ENCODE measurements around the gene NPM3.

Gene NPM3, protein sequence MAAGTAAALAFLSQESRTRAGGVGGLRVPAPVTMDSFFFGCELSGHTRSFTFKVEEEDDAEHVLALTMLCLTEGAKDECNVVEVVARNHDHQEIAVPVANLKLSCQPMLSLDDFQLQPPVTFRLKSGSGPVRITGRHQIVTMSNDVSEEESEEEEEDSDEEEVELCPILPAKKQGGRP

DNA sequence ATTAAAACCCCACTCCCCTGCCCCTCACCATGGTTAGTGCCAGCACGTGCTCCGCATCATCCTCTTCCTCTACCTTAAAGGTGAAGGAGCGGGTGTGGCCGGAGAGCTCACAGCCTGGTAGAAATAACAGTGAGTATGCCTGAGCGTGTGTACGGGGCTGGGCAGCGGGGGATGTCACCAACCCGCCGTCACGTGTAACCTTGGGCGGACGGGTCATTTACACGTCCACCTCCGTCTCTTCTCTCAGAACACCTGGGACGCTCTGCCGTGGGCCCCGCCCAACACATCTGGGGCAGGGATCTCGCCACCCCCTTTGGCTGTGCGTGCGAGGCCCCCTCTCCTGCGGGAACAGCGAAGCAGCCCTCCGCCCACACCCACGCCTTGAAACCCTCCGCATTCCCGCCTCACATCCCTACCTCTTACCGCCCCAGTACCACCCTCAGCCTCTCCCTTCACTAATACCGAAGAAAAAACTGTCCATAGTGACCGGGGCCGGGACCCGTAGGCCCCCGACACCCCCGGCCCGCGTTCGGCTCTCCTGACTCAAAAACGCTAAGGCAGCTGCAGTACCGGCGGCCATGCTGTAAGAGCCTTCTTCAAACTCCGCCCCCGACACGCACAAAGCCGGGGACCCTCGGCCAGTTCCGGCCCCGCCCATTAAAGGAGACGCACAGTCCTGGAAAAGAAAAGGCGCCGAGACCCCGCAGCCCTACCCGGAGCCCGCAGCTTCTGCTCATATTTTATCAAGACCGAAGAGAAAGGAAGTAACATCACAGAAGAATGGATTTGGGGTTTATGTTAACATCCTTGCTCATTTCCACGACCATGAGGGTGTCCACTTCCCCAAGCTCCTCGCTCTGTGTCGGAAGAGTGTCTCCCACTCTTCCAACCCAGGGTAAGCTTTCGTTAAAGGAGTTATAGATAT is at the start of gene NPM3:
NPM3 (minus strand) TSS at position 636 of the 925 bp plus-strand sequence; CDS start at position 580, 56 bp downstream.
- DNase-seq (ENCODE audit: low read depth), result peak; percentile 76

DNA sequence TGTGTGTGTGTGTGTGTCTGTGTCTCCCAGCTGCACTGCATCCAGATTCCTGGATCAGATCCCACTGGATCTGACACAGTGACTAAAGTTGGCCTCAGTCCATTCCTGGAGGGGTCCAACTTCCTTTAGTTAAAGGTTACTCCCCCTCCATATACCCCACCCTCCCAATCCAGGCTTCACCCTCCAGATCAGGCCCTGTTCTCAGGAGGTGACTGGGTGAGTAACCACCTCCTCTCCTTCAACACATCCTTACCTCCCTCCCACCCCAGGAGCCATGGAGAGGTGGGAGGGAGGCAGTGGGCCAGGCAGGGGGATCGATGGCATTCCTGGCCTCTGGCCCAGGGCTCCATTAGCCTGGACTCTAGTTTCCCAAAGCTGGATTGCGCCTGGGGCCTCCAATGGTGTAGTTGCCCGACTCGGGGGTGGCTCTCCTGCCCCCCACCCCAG is 49.1 kb upstream of the NPM3 start:
- no peak for DNase-seq (ENCODE audit: low read depth)

DNA sequence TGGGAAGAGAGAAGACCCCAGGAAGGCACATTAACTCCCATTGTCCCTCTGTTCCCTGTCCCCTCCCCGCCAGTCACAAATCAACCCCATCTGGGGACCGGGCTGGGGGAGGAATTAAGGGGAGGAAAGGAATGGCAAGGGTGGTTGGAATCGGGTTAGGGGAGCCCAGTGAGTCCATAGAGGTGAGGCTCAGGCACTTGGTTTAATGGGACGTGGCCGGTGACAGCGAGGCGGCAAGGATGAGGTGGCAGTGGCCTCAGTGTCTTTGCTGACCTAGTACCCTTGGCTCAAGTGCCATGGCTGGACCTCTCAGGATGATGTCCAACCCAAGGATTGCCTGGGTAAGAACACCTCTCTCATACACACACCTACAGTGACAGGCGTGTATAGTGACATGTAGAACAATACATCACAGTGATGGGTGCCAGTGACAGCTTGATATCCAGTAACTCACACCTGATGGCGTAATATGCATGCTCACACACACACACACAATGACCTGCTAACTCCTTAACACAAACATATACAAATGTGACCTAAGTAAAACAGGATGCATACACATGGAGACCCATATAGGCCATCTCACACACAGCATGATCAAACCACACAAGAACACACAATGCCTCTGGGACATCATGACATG is 48.0 kb upstream of the NPM3 start:
- DNase-seq (ENCODE audit: low read depth), result no peak

DNA sequence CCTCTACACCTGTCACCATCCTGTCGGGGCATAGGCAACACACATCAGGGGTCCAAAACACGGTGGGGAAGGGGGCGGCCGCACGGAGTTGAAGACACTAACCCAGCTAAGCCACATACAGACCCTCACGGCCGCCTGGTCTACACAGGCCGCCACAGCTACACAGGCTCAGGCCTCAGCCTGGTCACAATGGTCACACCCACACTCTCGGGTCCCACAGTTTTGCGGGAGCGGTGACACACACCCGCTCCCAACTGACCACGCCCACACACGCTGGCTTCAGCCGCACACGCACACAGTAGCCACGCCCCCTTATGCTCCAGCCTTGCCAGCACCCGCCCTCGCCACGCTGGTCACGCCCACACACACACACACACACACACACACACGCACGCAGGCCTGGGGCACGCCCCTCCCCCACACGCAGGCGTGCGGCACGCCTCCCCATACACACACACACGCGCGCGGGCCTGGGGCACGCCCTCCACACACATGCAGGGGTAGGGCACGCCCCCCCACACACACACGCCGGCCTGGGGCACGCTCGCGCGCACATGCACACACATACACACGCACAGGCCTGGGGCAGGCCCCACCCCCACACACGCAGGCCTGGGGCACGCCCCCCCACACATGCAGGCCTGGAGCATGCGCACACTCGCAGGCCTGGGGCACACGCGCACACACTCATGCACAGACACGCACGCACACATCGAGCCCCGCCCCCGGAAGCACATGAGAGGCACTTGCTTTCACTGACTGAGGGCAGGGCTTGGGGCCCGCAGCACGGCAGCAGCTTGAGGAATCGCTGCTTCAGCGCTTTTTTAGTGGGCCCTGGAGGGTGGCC is 47.3 kb upstream of the NPM3 start:
- DNase-seq (ENCODE audit: low read depth), result peak; percentile 91

DNA sequence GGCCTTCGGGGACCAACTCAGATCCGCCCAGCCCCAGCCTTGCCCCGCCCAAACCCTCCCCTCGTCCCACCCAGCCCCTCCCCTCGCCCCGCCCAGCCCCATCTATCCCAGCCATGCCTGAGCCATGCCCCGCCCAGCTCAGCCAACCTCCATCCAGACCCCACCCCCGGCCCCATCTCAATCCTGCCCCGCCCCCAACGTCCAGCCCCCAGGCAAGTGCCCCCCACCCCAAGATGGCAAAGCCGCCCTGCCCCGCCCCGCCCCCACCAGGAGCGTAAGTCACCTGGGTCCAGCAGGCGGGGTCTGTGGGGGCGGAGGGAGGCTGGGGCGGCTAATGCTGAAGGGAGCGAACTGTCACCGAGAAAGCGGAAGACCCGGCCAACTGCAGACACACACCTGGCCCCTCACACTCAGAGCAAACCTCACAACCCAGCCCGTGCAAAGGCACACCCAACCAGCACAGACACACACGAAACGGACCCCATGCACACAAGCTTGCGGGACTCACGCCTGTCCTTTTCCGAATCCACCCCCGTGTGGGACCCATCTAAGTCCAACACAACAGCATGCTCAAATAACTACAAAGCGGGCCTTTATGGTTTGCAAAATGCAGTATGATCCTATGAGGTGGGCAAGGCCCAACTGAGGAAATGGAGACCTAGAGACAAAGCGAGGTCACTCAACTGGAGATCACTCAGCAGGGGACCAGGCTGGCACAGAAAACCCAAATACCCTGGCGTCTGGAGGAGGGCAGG is 46.5 kb upstream of the NPM3 start:
- peak; percentile 50 for DNase-seq (ENCODE audit: low read depth)

DNA sequence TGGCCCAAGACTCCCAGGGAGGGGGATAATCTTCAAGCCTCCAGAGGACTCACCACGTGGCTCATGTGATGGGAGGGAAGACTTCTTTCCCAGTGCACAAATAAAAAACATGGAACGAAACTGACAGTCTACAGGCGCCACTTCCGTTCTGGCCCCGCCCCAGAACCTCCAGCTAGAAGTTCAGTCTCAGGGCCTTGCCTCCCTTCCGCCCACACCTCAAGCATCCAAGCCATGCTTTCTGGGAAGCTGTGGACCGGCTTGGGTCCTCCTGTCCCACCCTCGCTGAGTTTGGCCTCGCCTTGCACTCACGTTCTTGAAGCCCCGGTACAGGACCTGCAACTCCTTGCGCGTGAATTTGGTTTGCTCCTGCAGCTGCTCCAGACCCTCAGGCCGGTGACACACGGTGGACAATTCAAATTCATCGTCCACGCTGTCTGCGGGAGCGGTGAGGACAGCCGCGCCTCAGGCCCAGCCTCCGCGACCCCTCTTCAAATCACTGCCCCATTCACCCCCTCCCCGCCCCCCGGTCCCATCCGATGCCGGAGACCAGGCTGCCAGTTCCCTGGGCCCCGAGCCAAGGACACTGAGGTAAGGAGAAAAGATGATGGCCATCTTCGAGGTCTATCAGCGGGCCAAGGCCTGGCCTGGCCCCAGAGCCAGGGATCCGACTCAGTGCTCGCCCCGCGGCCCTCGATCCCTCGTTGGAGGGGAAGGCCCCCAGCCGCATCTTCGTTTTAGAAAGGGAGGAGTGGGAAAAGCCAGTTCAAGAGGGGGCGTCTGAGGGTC is 45.7 kb upstream of the NPM3 start:
- DNase-seq (ENCODE audit: low read depth), result no peak

DNA sequence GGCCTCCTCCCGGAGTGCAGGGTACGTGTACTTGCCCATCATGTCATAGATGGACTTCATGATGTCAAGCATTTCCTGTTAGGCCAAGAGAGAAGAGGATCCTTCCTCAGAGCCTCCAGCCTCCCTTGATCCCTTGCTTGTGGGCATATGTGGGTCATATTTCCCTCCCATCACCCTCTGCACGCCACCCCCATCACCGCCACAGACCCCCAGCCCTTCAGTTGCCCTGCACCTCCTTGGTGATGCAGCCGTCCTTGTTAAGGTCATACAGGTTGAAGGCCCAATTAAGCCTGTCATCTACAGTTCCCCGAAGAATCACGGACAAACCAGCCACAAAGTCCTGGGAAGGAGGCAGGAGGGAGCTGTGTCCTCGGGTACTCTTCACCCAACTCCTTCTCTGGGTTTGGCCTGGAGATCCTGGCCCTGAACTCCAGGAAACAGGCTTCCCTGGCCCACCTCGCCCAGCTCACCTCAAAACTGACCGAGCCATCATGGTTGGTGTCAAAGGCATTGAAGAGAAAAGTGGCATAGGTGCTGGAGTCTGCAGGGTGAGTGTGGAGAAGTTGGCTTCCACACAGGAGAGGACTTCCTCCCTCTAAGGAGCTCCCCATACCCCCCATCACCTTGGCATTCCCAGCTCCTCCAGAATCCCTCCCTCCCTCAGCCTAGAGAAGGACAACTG is 44.8 kb upstream of the NPM3 start:
- no peak for DNase-seq (ENCODE audit: low read depth)

DNA sequence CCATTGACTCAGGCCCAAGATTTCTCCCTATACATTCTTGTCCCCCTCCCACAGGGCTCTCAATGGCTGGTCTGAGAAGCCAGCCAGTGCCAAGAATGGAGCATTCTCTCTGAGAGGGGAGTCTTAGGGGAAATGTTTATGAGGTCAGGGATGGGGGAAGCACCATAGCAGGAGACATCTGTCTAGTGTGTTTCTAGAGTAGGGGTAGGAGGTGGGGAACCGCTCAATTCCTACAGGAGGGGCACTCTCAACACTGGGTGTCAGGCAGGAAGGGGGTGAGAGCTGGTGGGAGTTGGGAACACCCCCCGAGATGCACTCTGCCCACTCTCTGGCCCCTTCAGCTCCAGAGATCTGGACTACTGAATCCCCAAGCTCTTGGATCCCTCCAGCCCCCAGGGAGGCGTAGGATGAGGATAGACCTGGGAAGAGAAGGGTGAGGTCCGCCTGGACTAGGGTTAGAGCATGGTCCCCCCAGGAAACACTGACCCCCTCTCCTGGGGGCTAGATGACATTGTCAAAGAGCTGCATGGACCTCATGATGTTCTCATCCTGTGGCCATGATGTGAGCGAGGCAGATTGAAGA is 43.7 kb upstream of the NPM3 start:
- no peak for DNase-seq (ENCODE audit: low read depth)

DNA sequence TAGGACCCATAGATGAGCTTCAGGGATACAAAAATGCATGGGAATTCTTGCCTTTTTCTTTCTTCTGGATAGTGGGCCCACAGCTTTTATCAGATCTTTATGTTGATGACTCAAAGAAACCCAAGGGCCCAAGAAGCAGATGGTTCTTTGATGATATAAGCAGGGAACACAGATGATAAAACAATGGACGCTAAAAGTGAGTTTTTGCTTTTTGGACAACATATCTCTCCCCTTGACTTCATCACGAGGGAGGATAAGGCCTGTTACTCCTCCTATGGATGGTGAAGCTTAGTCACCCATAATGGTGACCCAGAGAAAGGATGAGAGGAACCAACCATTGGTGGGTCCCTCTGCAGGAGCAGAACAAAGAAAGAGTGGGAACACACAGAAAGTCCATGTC is 41.5 kb upstream of the NPM3 start:
- no peak for DNase-seq (ENCODE audit: low read depth)

DNA sequence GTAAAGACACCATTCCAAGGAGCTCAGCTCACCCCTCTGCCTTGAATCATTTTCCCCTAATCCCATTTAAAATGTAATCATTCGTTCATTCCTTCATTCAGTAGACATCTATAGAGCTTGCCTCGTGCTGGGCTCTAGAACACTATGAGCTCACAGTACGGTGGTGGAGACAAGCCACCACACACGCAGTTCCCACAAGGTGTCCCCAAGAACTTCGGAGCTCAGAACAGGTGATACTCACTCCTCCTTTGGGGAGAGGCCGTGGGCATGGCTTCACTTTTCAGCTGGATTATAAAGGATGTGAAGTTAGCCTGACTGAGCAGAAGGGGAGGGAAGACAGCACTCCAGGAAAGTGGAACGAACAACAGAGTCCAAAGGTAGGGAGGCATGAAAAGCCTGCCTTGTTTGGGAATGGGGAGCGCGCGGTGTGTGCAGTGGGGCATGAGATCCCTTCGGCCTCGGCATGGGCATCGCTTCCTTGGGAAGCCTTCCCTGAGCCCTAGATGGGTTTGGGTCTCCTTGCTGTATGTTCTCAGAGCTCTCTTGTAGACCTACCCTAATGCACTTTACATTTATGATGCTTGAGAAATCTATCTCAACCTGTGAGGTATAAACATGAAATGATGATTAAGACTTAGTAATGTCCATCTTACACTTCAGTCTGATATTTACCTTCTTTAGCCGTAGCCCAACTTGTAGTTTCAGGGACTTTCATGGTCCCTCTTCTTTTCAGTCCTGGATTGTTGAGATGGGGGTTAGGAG is 35.8 kb upstream of the NPM3 start:
- peak; percentile 15 for DNase-seq (ENCODE audit: low read depth)

DNA sequence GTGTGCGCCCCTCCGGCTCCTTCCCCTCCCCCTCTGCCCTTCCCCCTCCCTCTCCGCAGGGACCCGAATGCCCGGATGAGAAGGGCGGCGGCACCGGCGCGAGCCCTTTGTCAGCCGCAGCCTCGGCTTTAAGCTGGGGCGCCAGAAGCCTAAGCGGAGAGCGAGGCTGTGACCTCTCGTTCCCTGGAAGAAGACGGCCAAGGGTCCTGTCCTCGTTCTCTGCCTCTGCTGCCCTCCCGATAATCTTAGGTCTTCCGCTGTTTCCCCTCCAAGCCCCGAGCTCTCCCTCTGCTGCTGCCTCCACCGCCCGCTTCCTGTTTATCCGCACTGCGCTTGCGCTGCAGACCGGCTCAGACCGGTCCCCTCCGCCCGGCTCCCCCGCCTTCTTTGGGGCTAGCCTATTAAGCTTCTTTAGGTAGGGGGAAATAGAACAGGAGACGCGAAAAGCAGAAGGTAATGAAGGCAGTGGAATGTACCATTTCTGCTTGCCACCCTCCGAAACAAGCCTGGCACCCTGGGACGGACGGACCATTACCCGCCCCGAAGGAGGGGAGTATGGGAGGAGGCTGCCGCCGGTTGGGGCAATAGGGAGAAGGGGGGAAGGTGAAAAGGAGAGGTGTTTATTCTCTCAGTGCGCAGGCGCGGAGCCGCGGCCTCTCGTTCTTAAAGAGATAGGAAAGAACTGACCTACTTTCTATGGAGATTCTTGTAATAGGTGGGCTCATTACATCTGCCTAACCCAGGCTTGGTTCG is 35.0 kb upstream of the NPM3 start, which contains the start of gene OGA:
OGA (minus strand) TSS at position 326 of the 753 bp plus-strand sequence. CDS start 422 bp downstream, outside the sequence.
- peak; percentile 97 for DNase-seq (ENCODE audit: low read depth)

DNA sequence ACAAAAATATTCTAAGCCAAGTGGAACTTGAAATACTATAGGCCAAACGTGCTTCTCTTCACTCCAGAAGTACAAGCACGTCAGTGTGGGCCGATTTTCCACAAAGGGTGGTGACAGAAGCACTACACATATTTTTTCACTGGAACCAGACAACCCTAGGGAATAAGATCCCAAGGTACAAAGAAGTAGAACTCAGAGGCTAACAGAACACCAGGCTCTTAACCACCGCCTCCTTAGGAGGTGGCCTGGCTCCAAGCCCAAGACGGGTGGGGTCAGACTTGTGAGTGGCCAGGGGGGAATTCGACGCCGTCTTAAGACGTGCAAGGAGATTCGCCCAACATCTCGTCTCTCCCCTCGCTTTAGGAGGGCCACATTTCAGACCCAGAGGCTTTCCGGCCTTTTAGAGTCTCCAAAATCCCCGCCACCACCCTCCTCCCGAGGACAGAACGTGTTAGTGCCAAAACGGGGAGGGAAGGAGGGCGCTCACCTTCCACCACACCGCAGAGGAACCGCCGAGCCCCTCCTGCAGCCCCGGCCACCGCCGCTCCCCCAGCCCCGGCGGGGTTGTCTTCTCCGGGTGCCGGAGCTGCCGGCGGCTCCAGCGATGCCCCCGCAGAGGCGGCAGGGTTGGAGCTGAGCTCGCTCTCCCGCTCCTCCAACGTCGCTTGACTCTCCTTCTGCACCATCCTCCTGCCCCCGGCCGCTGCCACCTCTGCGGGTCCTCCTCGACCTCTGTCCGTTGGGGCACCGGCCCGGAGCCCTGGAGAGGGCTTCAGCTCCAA is 34.3 kb upstream of the NPM3 start:
- DNase-seq (ENCODE audit: low read depth), result no peak

DNA sequence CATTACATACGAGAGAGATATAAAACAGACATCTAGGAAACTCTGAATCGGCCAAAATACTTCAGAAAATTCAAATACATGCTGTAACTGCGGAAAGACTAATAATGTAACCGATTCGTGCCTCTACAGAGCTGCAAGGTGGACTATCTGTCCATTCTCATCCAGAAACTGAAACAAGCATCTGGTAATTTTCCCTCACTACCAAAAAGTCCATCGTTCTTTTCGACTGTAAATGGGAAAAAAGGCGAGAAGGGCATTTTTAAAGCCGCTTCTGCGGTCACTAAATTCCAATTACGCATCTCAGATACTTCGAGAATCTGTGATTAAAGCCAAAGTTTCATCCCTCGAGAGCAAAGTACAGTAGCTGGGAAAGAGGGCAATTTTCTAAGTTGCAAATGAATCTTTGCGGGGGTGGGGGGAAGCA is 33.7 kb upstream of the NPM3 start:
- no peak for DNase-seq (ENCODE audit: low read depth)

DNA sequence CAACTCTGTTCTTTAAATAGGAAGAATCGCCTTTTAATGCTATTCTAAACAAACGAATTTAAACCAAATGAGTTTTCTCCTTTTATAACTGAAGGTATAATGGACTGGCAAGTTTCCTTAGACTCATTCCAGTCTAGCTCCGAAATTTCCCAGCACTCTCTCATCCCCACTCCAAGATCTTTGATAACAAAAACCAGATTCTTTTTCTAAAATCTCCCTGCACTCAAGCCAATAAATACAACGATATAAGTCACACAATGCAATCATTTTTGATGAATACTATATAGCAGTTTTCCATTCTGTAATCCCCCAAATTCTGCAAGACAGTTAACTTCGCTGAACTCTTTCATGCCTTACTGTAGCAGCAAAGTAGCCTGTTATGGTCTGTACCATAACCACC is 33.1 kb upstream of the NPM3 start:
- no peak for DNase-seq (ENCODE audit: low read depth)

DNA sequence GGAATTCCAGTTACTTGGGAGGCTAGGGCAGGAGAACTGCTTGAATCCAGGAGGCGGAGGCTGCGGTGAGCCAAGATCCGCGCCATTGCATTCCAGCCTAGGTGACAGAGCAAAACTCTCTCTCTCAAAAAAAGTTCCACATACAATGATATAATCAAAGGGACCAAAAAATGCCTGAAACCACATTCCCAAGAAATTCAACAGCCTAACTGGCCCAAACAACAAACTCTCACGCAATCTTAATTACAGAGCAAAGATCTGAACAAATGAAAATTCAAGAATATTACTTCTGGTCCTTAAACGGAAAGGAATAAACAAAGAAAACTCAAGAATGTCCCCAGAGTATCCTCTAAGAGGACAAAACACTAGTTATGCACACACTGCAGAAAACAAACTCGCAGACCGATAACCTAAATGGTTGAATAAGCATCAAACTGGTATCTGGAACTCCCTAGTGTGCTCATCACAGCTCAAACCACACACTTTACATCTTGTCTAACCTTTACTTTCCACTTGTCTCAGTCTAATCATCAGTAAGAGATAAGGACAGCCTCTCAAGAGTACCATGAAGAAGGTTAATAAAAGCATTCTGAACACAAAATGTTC is 31.3 kb upstream of the NPM3 start:
- DNase-seq (ENCODE audit: low read depth), result no peak

DNA sequence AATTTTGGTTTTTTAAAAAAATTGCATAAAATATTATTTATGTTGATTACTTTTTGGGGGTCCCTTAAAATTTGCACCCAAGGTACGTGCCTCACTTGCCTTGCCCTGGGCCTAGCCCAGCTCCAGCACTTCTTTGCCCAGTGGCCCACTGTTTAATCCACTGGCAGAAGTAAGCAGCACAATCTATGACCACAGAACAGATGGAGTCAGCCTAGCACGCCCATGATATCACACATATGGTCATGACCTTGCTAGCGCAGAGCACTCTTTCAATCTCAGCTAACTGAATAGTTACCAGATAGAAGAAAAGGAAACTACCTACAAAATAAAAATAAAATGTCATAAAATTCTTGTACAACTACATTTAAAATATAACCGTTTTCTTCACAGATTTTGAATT is 29.4 kb upstream of the NPM3 start:
- DNase-seq (ENCODE audit: low read depth), result no peak

DNA sequence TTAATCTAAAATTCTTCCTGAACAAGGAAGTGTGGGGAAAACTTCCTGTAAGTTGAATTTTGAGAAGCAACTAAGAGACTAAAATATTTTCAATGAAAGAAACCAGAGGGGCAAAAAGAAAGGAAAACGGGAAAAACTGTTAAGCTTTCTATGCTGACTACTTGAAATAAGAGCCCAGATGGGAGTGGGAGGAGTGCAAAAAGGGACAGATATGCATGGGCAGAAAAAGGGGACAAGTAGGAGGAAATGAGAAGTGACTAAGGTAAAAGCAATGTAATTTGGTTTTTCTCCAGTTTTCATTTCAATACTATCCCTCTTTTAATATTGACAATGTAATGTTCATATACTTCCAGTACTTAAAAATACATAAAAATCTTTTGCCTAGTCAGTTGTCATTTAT is 23.9 kb upstream of the NPM3 start:
- no peak for DNase-seq (ENCODE audit: low read depth)

Data from activated T-helper 9 cell treated with anti-CD3 and anti-CD28 coated beads, Interleukin-2, amount 50 U/mL, for 16 hours (primary cell).